K562 (cell line): ENCODE data around the gene ZFPM1. TPM values are rescaled to one million over a fixed set of nuclear protein-coding genes. Genes with fewer than 3 reads are reported as not detected.

ENCODE experiments used
- BACH1 ChIP-seq: fragments of 200-800 bp; sonication (Bioruptor generic); IDR thresholded peaks from 2 replicates; pipeline ENCODE4 v1.6.1; 2016; ENCODE audit warnings: missing genetic modification characterization, missing compliant biosample characterization
- BCOR ChIP-seq: fragments of 450-650 bp; IDR thresholded peaks from 2 replicates; pipeline ENCODE4 v1.6.1; 2016
- CBX1 ChIP-seq: sonication (generic); IDR thresholded peaks from 2 replicates; pipeline ENCODE4 v1.6.1; 2016; ENCODE audit warnings: antibody characterized with exemption, low read depth, mild to moderate bottlenecking
- COPS2 ChIP-seq: fragments of 450-650 bp; conservative IDR thresholded peaks from 2 replicates; pipeline ENCODE4 v1.6.1; 2016; ENCODE audit warnings: mild to moderate bottlenecking, moderate library complexity
- EP300 ChIP-seq: IDR thresholded peaks from 2 replicates; pipeline ENCODE4 v1.6.1; 2012; ENCODE audit warnings: low read length, improper control_type of control experiment
- FOXM1 ChIP-seq, 2 experiments: fragments of 450-650 bp in 1 of 2; sonication (generic) in 1 of 2; formaldehyde crosslinking in 1 of 2; IDR thresholded peaks; 2 replicates each; pipeline versions ENCODE4 v1.6.1 to v1.9.0; 2017 to 2022; ENCODE audit warnings: low read depth in 2 of 2, mild to moderate bottlenecking in 2 of 2, missing genetic modification reagents in 1 of 2, moderate library complexity in 1 of 2
- HMG20B ChIP-seq: fragments of 250-450 bp; sonication (Bioruptor Pico); IDR thresholded peaks from 2 replicates; pipeline ENCODE4 v1.5.0; 2021; ENCODE audit warnings: mild to moderate bottlenecking
- ILK ChIP-seq: fragments of 450-650 bp; IDR thresholded peaks from 2 replicates; pipeline ENCODE4 v1.6.1; 2016; ENCODE audit warnings: missing genetic modification characterization, low read depth, mild to moderate bottlenecking, missing compliant biosample characterization, moderate library complexity, borderline replicate concordance
- MCM5 ChIP-seq: fragments of 450-650 bp; IDR thresholded peaks from 2 replicates; pipeline ENCODE4 v1.6.1; 2016; ENCODE audit warnings: low read depth
- MEF2D ChIP-seq: conservative IDR thresholded peaks from 2 replicates; pipeline ENCODE4 v1.6.1; 2016; ENCODE audit warnings: low read depth, missing genetic modification characterization, missing compliant biosample characterization
- MLLT1 ChIP-seq, 2 experiments: fragments of 450-650 bp; IDR thresholded peaks; 2 replicates each; pipeline ENCODE4 v1.6.1; 2016
- NCOR1 ChIP-seq: fragments of 450-650 bp; IDR thresholded peaks from 2 replicates; pipeline ENCODE4 v1.6.1; 2016; ENCODE audit warnings: mild to moderate bottlenecking, moderate library complexity
- NR1H2 ChIP-seq: sonication (generic); formaldehyde crosslinking; IDR thresholded peaks from 2 replicates; pipeline ENCODE4 v1.4.0; 2020; ENCODE audit warnings: mild to moderate bottlenecking, missing genetic modification reagents
- RFX5 ChIP-seq: IDR thresholded peaks from 2 replicates; pipeline ENCODE4 v1.6.1; 2011; ENCODE audit warnings: low read depth, mild to moderate bottlenecking, improper control_type of control experiment, low read length
- RNF219 ChIP-seq: fragments of 250-450 bp; sonication (Bioruptor Pico); IDR thresholded peaks from 2 replicates; pipeline ENCODE4 v1.5.0; 2022; ENCODE audit warnings: mild to moderate bottlenecking
- STAG1 ChIP-seq: sonication (generic); formaldehyde crosslinking; IDR thresholded peaks from 2 replicates; pipeline ENCODE4 v1.5.0; 2020; ENCODE audit warnings: missing genetic modification reagents, borderline replicate concordance
- ZBED1 ChIP-seq: IDR thresholded peaks from 2 replicates; pipeline ENCODE4 v1.6.1; 2014
- ZKSCAN3 ChIP-seq: fragments of 250-450 bp; sonication (Bioruptor Pico); IDR thresholded peaks from 2 replicates; pipeline ENCODE4 v1.4.0; 2020
- ZNF354B ChIP-seq: fragments of 250-450 bp; sonication (Bioruptor Pico); IDR thresholded peaks from 2 replicates; pipeline ENCODE4 v1.4.0; 2020
- ZNF431 ChIP-seq: sonication (generic); formaldehyde crosslinking; IDR thresholded peaks from 2 replicates; pipeline ENCODE4 v1.8.0; 2022; ENCODE audit warnings: mild to moderate bottlenecking, missing genetic modification reagents
- ZNF695 ChIP-seq: fragments of 450-650 bp; formaldehyde crosslinking; IDR thresholded peaks from 2 replicates; pipeline ENCODE4 v1.4.0; 2020; ENCODE audit warnings: mild to moderate bottlenecking, moderate library complexity
- ZNF764 ChIP-seq: fragments of 250-450 bp; sonication (Bioruptor Pico); IDR thresholded peaks from 2 replicates; pipeline ENCODE4 v1.4.0; 2020; ENCODE audit warnings: low read depth, mild to moderate bottlenecking, moderate library complexity
- polyA plus RNA-seq, 8 experiments: library from polyadenylated mRNA; depleted of rRNA in 4 of 8; stranded (reverse) in 5 of 8; unstranded in 3 of 8; fragments of >200 nt; fragmentation: Nextera tagmentation in 2 of 8; fragmentation: Illumina TruSeq in 1 of 8; extraction: Ambion mirVana in 2 of 8; extraction: Trizol in 1 of 8; gene quantifications; 2 replicates each; pipeline versions ENCODE4 v1.2.1 to v1.2.3, GENCODE V29; 2011 to 2014; ENCODE audit warnings: inconsistent platforms in 1 of 8, missing spikeins in 1 of 8
- total RNA-seq, 7 experiments: library from RNA; depleted of rRNA in 6 of 7; stranded (reverse); fragments of >200 nt in 6 of 7; fragmentation: Illumina TruSeq in 2 of 7; extraction: Trizol in 2 of 7; gene quantifications; 2 replicates each; pipeline versions ENCODE4 v1.2.1 to v1.2.3, GENCODE V29; 2011 to 2021; ENCODE audit warnings: low replicate concordance in 1 of 7
- TF ChIP-seq, protein P1 (sequence below): sonication (generic); formaldehyde crosslinking; IDR thresholded peaks from 2 replicates; pipeline ENCODE4 v1.8.0; 2022; ENCODE audit warnings: mild to moderate bottlenecking, missing genetic modification reagents
- TF ChIP-seq, protein P2 (sequence below): fragments of 250-450 bp; sonication (Bioruptor Pico); IDR thresholded peaks from 2 replicates; pipeline ENCODE4 v1.4.0; 2020; ENCODE audit warnings: mild to moderate bottlenecking

Gene ZFPM1
- total and polyA plus RNA-seq, 9 of the 15 experiments (the other 6 are each of a cell fraction or from before 2014, with no cell fraction given): 0.03 to 35.9 (median 1.4) TPM

DNA sequence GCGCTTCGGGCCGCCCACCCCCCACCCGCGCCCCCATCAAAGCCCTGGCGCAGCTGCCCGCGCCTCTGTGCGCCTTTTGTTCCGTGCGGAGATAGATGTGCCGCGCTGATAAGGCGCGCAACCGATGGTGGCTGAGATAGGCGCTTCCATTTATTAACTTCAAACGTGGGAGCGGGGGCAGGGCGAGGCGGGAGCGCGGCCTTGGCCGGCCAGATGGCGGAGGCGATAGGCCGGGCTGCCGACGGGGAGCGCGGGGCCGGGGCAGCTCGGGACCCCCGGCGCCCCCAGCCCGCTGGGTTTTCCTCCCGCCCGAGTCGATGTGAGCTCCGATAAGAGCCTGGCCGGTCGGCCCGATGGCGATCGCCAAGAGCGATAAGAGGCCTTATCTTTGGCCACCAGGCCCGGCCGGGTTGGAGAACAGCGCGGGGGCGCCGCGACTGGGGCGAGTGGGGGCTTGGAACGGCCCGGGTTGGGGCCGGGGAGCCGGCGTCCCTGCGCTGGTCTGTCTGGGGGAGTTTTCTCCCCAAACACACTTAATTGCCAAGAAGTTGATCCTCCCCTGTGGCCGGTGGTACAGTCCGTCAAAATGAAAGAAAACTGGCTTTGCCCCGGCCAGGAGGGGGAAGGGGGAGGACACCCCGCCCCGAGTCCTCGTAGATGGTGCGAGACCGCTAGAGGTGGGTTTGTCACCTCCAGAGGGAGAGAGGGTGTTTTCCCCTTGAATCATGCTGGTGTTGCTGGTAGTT, 2.7 kb downstream of the ZFPM1 start (continued):
- TF ChIP-seq RNF219 (CRISPR knock-in tag): no peak
- TF ChIP-seq STAG1: no peak
- no peak for TF ChIP-seq ZNF354B (CRISPR knock-in tag)
- peak; percentile 34; the same call in 1 of the 2 replicates for TF ChIP-seq FOXM1 (IDR thresholded peaks at IDR 0.05; ENCODE audit: low read depth)
- TF ChIP-seq FOXM1 (CRISPR knock-in tag; IDR thresholded peaks at IDR 0.05; ENCODE audit: low read depth): no peak
- peak; percentile 70 for TF ChIP-seq BCOR
- peak; percentile 33; the same call in 1 of the 2 replicates for TF ChIP-seq ZNF431 (CRISPR knock-in tag)
- TF ChIP-seq, protein P1, sequence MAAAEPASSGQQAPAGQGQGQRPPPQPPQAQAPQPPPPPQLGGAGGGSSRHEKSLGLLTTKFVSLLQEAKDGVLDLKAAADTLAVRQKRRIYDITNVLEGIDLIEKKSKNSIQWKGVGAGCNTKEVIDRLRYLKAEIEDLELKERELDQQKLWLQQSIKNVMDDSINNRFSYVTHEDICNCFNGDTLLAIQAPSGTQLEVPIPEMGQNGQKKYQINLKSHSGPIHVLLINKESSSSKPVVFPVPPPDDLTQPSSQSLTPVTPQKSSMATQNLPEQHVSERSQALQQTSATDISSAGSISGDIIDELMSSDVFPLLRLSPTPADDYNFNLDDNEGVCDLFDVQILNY (CRISPR knock-in tag): no peak
- TF ChIP-seq ZNF764 (CRISPR knock-in tag): no peak
- TF ChIP-seq CBX1: peak; percentile 49; the same call in 1 of the 2 replicates
- no peak for TF ChIP-seq ZKSCAN3
- TF ChIP-seq ILK (tag): no peak
- no peak for TF ChIP-seq RFX5
- peak; percentile 79 for TF ChIP-seq EP300
- TF ChIP-seq MCM5: no peak
- no peak for TF ChIP-seq ZNF695
- no peak for TF ChIP-seq COPS2
- TF ChIP-seq NCOR1: peak; percentile 89
- TF ChIP-seq ZBED1: peak; percentile 79; the same call in 1 of the 2 replicates
- no peak for TF ChIP-seq MEF2D (tag)
- TF ChIP-seq BACH1: no peak
- no peak for TF ChIP-seq MLLT1 (IDR thresholded peaks at IDR 0.05)
- TF ChIP-seq, protein P2, sequence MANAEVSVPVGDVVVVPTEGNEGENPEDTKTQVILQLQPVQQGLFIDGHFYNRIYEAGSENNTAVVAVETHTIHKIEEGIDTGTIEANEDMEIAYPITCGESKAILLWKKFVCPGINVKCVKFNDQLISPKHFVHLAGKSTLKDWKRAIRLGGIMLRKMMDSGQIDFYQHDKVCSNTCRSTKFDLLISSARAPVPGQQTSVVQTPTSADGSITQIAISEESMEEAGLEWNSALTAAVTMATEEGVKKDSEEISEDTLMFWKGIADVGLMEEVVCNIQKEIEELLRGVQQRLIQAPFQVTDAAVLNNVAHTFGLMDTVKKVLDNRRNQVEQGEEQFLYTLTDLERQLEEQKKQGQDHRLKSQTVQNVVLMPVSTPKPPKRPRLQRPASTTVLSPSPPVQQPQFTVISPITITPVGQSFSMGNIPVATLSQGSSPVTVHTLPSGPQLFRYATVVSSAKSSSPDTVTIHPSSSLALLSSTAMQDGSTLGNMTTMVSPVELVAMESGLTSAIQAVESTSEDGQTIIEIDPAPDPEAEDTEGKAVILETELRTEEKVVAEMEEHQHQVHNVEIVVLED (CRISPR knock-in tag): 0 out of 2 replicates have a peak, but pooled peaks have one; percentile 4
- TF ChIP-seq HMG20B (CRISPR knock-in tag): no peak
- no peak for TF ChIP-seq NR1H2 (CRISPR knock-in tag)
